ENCODE measurements around the gene ATOX1.

GRCh38 chr5:151700820-151701219 lies 57.6 kb downstream of the ATOX1 start:
- no peak for TF ChIP-seq POLR2AphosphoS5 (IDR thresholded peaks at IDR 0.05)
- TF ChIP-seq POLR2A (IDR thresholded peaks at IDR 0.05): no peak
- TF ChIP-seq CTCF (IDR thresholded peaks at IDR 0.05): no peak
